AG08395 (cell line): ENCODE measurements around the gene TRIM9.
"Not testable (repeated sequence)": the region's sequence is repeated elsewhere in the genome, so short reads cannot be mapped to it uniquely, and the experiment has no call there.

Experiments
- DNase-seq: peaks from one replicate; pipeline ENCODE4 v3.0.0; 2012; ENCODE audit warnings: mixed read lengths, low spot score

Gene TRIM9

GRCh38 chr14:50964683-50965390 is 130.1 kb downstream of the TRIM9 start:
- peak; percentile 64 for DNase-seq

DNA sequence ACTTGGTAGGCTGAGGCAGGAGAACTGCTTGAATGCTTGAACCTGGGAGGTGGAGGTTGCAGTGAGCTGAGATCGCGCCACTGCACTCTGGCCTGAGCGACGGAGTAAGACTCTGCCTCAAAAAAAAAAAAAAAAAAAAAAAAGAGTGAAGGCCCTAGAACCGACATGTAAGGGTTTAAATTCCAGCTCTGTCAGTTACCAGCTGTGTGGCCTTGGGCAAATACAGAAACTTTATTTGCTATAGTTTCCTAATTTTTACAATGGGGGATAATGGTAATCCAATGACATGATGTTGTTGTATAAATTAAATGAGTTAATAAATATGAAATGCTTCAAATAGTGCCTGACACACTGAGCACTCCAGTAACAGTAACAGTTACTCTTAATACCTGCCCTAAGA is 131.0 kb downstream of the TRIM9 start:
- no peak for DNase-seq

GRCh38 chr14:50961605-50962221 is 133.2 kb downstream of the TRIM9 start:
- peak; percentile 54 for DNase-seq

GRCh38 chr14:50957296-50957695 is 137.6 kb downstream of the TRIM9 start:
- DNase-seq: no peak

DNA sequence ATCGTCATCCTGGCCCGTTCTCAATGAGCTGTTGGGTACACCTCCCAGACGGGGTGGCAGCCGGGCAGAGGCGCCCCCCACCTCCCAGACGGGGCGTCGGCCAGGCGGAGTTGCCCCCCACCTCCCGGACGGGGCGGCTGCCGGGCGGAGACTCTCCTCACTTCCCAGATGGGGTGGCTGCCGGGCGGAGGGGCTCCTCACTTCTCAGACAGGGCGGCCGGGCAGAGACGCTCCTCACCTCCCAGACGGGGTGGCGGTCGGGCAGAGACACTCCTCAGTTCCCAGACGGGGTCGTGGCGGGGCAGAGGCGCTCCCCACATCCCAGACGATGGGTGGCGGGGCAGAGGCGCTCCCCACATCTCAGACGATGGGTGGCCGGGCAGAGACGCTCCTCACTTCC is 138.5 kb downstream of the TRIM9 start:
- DNase-seq: not testable (repeated sequence)

DNA sequence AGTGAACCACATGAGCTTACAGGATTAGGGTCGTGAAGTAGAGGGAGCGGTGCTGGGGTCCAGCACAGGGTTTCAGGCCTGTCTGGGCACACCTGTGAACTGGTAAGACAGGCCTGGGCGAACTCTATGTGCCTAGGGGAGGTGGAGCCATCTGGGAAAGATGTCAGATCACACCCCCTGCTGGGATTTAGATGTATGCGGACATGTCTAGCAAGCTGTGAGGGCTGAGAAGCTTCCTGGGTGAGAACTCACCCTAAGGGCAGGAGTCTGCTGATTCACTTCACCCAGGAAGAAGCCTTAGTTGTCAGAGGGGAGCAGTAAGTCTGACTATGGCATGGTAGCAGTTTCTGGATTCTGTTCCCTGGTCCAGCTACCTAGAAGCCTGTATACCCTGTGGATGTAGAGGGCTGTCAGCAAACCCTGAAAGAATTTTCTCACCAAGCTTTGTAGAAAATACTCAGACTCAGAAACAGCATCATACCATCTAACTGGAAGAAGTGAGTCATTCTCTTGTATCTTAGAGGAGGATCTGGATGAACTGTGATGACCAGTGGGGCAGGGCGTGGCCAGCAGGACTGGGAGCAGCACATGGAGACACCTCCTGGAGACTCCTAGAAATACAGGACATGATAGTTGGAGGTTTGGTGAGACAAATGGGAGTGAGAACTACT is 139.4 kb downstream of the TRIM9 start:
- peak; percentile 96 for DNase-seq

- DNase-seq: peak; percentile 61
Observed at GRCh38 chr14:50954811-50955372, 140.0 kb downstream of the TRIM9 start.

DNA sequence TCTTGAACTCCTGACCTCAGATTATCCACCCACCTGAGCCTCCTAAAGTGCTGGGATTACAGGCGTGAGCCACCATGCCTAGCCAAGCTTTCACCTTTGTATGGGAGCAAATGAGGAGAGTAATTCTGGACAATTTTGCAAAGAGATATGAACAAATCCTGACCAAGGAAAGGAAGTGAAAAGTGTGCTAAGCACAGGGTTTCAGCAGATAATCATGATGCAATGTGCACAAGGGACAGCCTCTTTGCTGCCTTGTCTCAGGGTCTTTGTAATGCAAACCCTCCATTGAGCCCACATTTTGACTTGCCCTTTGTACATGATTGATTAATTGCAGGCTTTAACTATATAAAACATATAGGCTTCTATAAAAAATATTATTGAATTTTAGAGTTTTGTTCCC is 141.4 kb downstream of the TRIM9 start:
- no peak for DNase-seq

- DNase-seq: no peak
Observed at GRCh38 chr14:50951032-50951431, 143.9 kb downstream of the TRIM9 start.

DNA sequence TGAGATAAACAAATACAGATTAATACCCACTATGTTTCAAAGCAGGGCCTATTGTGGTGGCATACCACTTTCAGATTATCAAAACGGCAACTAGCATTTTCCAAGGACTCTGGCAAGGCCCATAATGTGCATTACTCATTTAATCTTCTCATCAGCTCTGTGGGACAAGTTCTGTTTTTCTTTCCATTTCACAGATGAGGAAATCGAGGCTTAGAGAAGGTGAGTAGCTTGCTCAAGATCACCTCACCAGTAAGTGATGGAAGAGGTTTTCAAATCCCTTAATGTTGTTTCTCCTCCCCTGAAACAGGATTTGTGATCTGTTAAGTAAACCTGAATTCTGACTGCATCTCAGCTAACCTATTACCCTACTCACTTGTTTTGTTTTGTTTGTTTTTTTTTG is 146.7 kb downstream of the TRIM9 start:
- no peak for DNase-seq

DNA sequence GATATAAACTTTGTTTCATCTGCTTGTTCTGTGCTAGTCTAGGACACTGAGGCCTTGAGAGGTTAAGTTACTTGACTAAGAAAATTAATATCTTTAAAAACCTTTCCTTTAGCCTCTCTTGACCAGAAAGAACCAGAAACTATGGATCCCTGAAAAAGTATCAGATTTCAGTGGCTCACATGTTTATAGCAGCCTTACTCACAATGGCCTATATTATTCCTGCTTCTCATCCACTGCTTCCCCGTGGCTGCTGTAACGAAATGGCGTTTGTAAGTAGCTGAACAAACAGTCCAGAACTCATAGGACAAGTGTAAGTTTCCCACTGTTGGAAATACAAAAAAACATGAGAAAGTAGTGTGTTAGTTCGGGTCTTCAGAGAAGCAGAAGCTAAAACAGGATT is 147.5 kb downstream of the TRIM9 start:
- no peak for DNase-seq

GRCh38 chr14:50946234-50946935 is 148.5 kb downstream of the TRIM9 start:
- no peak for DNase-seq

DNA sequence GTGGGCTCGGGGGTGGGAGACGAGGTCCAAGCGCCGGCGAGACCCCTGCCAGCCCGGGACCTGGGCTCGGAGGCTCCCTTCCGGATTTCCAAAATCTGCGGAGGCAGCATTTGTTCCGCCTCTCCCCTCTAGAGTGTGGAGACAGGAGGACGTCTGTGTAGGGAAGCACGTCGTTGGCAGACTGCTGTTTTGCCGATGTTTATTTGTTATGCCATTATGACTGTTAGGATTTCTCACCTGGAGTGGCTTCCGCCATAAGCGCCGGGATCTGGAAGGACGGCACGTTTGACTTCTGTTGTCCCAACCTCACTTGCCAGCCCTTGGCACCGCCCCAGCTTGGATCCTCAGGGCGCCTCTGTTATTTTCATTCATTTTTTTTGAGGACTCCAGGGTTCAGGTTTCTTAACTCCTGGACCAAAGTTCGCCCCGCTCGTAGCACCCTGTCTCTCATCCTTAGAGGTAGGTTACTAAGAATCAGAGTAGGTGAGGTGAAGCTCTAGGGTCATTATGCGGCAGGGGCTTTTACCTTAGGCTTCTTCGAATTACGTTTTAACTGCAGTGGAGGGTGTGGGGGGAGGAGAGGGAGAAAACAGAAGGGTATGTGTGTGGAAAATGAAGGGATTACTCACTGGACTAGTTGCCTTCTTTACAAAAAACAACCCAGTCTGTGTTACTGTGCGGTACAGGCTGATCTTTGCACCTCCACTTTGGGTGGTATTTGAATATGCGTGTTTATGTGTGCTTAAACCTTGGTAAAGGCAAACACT is 150.1 kb downstream of the TRIM9 start:
- DNase-seq: peak; percentile 49

DNA sequence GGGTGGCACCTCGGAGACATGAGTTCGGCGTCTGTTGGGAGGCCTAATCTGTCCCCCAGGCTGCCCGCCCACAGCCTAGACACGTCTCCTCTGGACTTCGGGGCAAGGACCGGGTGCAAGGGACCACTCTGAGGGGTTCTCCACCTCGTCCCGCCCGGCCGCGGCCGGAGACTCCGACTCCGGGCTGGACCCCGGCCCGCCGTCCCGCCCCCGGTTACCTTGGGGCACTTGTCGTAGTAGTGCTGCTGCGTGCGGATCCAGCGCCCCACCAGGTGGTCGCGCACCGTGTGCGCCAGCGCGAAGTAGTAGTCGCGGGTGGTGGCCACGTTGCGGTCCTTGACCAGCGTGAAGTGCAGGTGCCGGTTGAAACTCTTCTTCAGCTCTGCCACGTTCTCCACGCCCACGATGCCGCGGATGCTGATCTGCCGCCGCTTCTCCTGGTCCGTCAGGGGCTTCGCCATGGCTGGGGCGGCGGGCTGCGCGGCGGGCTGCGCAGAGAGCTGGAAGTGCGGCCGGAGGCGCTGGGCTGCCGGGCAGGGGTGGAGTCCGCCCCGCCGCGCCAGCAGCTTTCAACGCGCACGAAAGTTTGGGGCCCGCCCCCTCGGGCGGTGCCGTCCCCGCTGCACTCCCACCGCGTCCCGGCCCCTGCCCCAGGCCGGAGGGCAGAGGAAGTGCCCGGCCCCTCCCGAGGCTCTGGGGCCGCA is 150.8 kb downstream of the TRIM9 start, which contains the start of gene PYGL:
Gene PYGL, minus strand, starts transcription at position 541 of the 704 bp plus-strand sequence. Its CDS starts 80 bp downstream, at position 461.
- DNase-seq: peak; percentile 79

- DNase-seq: peak; percentile 44
Observed at GRCh38 chr14:50943261-50943942, 151.5 kb downstream of the TRIM9 start.

DNA sequence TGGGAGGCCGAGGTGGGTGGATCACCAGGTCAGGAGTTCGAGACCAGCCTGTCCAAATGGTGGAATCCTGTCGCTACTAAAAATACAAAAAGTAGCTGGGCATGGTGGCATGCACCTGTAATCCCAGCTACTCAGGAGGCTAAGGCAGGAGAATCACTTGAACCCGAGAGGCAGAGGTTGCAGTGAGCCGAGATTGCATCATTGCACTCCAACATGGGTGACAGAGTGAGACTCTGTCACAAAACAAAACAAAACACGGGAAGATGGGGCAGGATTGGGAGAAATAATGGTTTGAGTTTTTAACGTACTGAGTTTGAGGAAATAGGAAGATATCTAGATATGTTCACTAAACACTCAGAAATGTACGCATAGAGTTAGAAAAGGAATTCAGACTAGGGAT is 153.3 kb downstream of the TRIM9 start:
- DNase-seq: not testable (repeated sequence)

DNA sequence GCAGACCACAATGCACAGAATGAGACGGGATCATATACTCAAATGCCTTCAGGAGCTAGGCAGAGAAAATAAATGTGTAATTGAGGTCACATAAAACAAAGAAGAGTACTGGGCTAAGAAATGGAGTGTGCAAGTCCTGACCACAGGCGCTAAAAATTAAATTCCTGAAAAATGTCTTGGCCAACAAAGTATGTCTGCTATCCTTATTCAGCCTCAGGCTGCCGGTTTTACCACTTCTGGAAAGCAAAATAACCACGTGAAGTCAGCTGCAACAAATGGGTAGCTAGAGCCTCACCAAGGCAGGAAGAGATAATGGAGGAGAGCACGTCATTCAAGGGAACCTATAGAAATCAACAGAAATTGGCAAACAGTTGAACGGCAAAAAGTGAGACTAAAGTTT is 153.8 kb downstream of the TRIM9 start:
- peak; percentile 63 for DNase-seq

DNA sequence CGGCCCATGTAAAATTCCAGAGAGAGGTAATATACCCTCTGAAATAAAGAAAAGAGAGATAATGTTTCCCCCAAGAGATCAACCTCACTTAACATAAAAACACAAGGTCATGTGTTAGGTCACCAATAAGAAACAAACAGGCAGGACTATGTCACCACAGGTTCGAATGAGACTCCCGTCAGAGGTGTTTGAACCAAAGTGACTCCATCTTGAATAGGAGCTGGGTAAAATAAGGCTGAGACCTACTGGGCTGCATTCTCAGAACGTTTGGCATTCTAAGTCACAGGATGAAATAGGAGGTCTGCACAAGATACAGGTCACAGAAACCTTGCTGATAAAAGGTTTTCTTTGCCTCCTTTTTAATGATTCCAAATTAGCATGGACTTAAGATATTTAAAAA is 157.1 kb downstream of the TRIM9 start:
- DNase-seq: no peak

DNA sequence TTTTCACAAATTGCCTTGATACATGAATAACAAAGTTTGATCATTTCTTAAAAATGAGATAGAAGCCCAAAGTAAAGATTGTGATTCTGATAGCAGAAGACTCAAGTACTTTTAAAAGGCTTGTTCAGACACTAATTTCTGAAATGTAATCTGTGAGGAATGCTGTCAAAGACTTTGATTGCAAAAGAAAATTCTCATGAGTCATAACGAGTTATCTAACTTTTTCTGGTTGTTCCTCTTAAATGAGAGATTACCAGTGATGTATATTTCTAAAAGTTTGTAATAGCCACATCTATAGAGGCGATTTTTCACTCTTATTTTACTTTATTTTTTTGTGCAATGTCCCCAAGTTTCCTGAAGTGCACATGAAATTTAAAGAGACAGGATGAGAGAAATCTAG is 157.6 kb downstream of the TRIM9 start:
- DNase-seq: peak; percentile 41

GRCh38 chr14:50936882-50937281 is 158.0 kb downstream of the TRIM9 start:
- DNase-seq: no peak
